Upper lobe of left lung (tissue), 4 donors: ENCODE measurements around the gene SFSWAP.
"Not testable (repeated sequence)": the region's sequence is repeated elsewhere in the genome, so short reads cannot be mapped to it uniquely, and the experiment has no call there.

Experiments used
- EP300 ChIP-seq, 4 donors: sonication (generic); formaldehyde crosslinking; IDR thresholded peaks; one replicate each; pipeline ENCODE4 v1.5.1; 2017; ENCODE audit warnings: antibody characterized with exemption in 4 of 4, control low read depth in 2 of 4
- POLR2A ChIP-seq, 4 donors: fragments of 450-650 bp; IDR thresholded peaks; one replicate each; pipeline ENCODE4 v1.5.1; 2016 to 2017; ENCODE audit warnings: antibody characterized with exemption in 4 of 4, mild to moderate bottlenecking in 2 of 4
- POLR2AphosphoS5 ChIP-seq, 2 donors: sonication (generic); formaldehyde crosslinking; IDR thresholded peaks; one replicate each; pipeline ENCODE4 v1.5.1; 2017; ENCODE audit warnings: antibody characterized with exemption in 2 of 2
- TF ChIP-seq, protein P1 (sequence below), 6 experiments: fragments of 450-650 bp in 4 of 6; fragments of 200-600 bp in 2 of 6; sonication (generic) in 2 of 6; IDR thresholded peaks; one replicate each; pipeline ENCODE4 v1.5.1; 2016 to 2019; ENCODE audit warnings: antibody characterized with exemption in 6 of 6

GRCh38 chr12:131777269-131777668, 66.4 kb downstream of the SFSWAP start:
- not testable (repeated sequence) for TF ChIP-seq POLR2AphosphoS5, POLR2A, EP300 (IDR thresholded peaks at IDR 0.05)
- TF ChIP-seq, protein P1, sequence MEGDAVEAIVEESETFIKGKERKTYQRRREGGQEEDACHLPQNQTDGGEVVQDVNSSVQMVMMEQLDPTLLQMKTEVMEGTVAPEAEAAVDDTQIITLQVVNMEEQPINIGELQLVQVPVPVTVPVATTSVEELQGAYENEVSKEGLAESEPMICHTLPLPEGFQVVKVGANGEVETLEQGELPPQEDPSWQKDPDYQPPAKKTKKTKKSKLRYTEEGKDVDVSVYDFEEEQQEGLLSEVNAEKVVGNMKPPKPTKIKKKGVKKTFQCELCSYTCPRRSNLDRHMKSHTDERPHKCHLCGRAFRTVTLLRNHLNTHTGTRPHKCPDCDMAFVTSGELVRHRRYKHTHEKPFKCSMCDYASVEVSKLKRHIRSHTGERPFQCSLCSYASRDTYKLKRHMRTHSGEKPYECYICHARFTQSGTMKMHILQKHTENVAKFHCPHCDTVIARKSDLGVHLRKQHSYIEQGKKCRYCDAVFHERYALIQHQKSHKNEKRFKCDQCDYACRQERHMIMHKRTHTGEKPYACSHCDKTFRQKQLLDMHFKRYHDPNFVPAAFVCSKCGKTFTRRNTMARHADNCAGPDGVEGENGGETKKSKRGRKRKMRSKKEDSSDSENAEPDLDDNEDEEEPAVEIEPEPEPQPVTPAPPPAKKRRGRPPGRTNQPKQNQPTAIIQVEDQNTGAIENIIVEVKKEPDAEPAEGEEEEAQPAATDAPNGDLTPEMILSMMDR (IDR thresholded peaks at IDR 0.05), result not testable (repeated sequence)
